LNCaP clone FGC (cell line): ENCODE results near the gene CPTP.

ENCODE experiments used
- DNase-seq: peaks from one replicate; pipeline ENCODE4 v3.0.0-alpha.2; 2011; ENCODE audit warnings: low read depth
- H3K4me3 ChIP-seq: 2 replicates; pipeline ENCODE4 v1.5.1; 2011; ENCODE audit warnings: mild to moderate bottlenecking, low read depth, low read length, control low read depth
- CTCF ChIP-seq: IDR thresholded peaks from 2 replicates; pipeline ENCODE4 v1.5.1; 2012; ENCODE audit warnings: mild to moderate bottlenecking; ENCODE audit not compliant: control insufficient read depth, insufficient read depth; ENCODE audit errors: extremely low read depth

Gene CPTP

GRCh38 chr1:1281533-1282321, 42.9 kb upstream of the CPTP start:
- TF ChIP-seq CTCF: no peak
- DNase-seq: peak; percentile 46

GRCh38 chr1:1282998-1283397, 41.6 kb upstream of the CPTP start:
- no peak overlapping the region for H3K4me3 ChIP-seq
- DNase-seq: no peak
- TF ChIP-seq CTCF: no peak

More at GRCh38 chr1:1281533-1282321, 42.9 kb upstream of the CPTP start:
- no peak overlapping the region for H3K4me3 ChIP-seq

- no peak for DNase-seq
- no peak for TF ChIP-seq CTCF
- H3K4me3 ChIP-seq: no peak overlapping the region
These were observed 40.8 kb upstream of the CPTP start for GRCh38 chr1:1283821-1284220.

- H3K4me3 ChIP-seq: no peak overlapping the region
- DNase-seq: no peak
- TF ChIP-seq CTCF: no peak
These were observed 40.1 kb upstream of the CPTP start for GRCh38 chr1:1284221-1285101.

GRCh38 chr1:1285102-1285571, 39.5 kb upstream of the CPTP start:
- no peak for DNase-seq
- H3K4me3 ChIP-seq: no peak overlapping the region
- no peak for TF ChIP-seq CTCF

GRCh38 chr1:1285611-1286311, 38.8 kb upstream of the CPTP start:
- no peak for TF ChIP-seq CTCF
- H3K4me3 ChIP-seq: no peak overlapping the region
- no peak for DNase-seq
